SKM-1 treated with dmso at 0.1 percent for 144 hours (cell line): ENCODE measurements around the gene ZNF778.
A peak's percentile ranks its signal among the peaks of the same experiment; 100 is the strongest.

Experiments
- DNase-seq: peaks from one replicate; lab custom pipeline; 2025; ENCODE audit not compliant: unreplicated experiment; lab: John Stamatoyannopoulos, UW

ZNF778 gene

DNA sequence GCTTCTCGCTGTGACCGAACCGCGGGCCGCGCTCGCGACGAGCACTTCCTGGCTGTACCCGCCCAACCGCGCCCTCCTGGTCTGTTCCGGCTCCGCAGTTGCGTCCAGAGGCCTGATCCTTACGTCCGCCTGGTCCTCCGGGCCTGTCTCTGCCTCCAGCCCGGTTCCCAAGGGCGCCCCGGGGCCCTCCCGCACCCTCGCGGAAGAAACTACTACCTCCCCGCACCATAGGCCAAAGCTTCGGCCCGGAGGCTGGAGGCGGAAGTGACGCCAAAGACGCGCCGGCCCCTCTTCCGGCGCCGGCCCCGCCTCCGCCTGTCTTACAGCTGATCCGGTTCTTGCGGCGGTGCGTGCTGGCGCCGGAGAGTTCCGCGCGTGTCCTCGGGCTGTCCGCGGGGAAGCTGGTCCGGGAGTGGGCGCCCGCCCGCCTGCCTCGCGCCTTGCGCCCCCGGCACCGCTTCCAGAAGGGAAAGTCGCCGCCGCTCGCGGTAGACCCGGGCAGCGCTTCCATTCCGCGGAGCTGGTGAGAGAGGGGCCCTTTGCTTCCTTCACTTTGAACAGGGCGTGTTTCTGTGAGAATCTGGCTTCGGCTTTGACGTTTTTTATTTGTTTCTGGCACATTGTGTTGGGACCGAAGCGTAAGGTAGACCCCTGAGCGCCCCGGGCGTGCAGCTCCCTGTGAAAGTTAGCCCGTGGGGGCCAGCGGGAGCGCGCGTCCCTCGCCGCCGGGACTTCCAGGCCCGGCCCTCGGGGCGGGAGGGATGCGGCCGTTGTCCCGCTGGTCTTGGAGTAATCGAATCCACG, at the start of gene ZNF778:
Gene ZNF778 (plus strand): TSS at position 316 of the 804 bp plus-strand sequence. CDS start 3,425 bp downstream, outside the sequence.
- peak; percentile 66 for DNase-seq

DNA sequence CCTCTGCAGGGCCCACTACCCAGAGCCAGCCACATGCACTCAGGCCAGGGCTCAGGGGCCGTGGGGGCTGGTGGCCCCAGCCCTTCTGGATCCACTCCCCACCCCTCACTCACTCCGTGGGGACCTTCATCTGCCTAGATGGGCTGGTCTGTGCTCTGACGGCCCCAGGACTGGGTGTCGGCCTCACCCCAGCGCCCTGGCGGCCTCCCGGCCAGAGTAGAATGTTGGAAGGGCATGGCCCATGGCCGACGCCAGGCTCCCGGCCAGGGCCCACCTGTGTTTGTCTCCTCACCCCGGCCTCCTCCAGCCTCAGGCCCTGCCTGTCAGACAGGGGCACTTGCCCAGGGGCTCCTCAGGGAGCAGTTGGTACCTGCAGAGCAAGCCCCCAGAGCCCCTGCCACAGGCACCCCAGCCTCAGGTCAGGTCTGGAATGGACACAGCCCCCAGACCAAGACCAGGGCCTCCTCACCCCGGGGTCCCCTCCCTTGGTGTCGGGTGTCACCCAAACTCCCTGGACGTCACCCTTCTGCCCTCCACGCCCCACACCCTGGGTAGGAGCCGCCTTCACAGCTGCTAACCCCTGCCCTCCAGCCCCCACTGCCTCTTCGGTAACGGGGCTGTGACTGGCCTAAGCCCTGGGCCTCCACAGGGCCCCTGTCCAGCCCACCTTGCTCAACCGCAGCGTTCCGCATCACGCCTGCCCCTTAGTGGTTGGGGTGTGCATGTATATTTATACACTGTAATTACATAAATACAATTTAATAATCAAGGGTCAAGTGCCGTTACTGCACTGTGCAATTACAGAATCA, 48.9 kb upstream of the ZNF778 start:
- DNase-seq, result no peak

GRCh38 chr16:89169778-89170177, 47.7 kb upstream of the ZNF778 start:
- DNase-seq, result no peak

- no peak for DNase-seq
Observed at GRCh38 chr16:89170346-89171215, 46.9 kb upstream of the ZNF778 start.

DNA sequence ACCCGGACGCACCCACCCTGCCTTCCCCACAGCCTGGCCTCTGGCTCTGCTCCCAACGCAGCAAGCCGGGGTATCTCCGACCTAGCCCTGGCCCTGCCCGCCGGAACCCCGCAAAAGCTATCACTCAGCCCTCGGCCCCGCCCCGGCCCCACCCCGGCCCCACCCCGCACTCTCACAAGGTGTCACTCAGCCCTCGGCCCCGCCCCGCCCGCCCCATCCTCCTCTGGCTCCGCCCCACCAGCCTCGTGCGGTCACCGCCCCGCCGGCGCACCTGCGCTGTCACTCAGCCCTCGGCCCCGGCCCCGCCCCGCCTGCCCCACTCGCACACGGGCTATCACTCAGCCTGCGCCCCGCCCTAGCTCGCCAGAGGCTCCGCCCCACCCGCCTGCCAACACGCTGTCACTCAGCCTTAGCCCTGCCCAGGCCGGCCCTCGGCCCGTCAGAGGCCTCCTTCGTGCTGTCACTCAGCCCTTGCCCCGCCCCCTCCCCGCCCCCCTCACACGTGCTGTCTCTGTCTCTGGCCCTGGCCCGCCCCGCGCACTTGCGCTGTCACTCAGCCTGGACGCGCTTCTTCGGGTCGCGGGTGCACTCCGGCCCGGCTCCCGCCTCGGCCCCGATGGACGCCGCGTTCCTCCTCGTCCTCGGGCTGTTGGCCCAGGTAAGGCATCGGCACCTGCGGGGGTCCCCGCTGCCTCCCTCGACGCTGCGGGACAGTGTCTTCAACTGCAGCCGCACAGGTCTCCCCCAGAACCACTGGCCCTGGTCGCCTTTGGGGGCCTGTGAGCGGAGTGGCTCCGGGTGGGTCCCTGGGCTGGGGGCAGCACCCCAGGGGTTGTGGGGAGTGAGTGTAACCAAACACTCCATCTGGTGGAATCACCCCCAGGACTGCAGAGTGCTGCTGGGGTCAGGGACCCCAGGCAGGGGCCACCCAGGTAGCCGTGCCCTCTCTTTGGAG, 46.0 kb upstream of the ZNF778 start, which contains the start of gene CDH15:
Gene CDH15 (plus strand): TSS at position 533 of the 955 bp plus-strand sequence. CDS start 84 bp downstream, at position 617.
- peak; percentile 86 for DNase-seq

- DNase-seq, result no peak
Observed at GRCh38 chr16:89172171-89172527, 45.4 kb upstream of the ZNF778 start.

- DNase-seq, result no peak
Observed at GRCh38 chr16:89172528-89173173, 44.9 kb upstream of the ZNF778 start.

- DNase-seq, result no peak
Observed at GRCh38 chr16:89173174-89173921, 44.2 kb upstream of the ZNF778 start.

DNA sequence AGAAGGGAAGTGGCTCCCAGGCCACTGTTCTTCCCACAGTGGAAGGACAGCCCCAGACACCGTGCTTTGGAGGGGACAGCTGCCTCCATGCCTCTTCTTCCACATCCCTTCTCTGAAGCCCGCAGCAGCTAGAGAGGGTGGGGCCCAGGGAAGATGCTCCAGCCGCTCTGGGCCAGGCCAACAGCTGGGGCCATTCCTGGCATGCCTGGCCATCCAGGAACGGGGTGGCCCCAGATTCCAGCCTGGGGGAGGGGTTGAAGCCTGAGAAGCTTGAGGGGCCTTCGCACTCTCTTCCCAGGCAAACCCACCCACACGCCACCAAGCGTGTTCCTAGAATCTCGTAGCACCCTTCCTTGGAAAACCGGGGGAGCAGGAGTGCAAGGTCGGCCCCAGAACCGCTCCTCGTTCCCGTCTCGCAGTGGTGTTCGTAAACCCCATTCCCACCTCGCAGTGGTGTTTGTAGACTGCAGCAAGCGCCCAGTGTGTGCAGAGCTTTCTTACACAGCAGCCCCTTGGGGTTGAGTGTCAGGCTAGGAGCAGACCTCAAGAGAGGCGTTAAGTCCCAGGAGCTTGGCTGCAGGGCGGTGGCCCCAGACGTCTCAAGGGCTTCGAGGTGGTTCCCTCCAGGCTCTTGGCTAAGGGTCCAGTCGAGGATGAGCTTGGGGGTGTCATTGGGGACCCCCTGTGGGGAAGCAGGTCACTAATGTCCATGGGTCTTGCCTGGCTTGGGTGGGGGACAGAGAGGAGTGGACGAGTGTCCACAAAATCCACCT, 43.3 kb upstream of the ZNF778 start:
- DNase-seq, result no peak

GRCh38 chr16:89174877-89175276, 42.6 kb upstream of the ZNF778 start:
- no peak for DNase-seq

- DNase-seq, result no peak
Observed at GRCh38 chr16:89175280-89176146, 42.0 kb upstream of the ZNF778 start.

GRCh38 chr16:89176147-89176690, 41.3 kb upstream of the ZNF778 start:
- DNase-seq, result no peak

- no peak for DNase-seq
Observed at GRCh38 chr16:89176717-89177116, 40.8 kb upstream of the ZNF778 start.

DNA sequence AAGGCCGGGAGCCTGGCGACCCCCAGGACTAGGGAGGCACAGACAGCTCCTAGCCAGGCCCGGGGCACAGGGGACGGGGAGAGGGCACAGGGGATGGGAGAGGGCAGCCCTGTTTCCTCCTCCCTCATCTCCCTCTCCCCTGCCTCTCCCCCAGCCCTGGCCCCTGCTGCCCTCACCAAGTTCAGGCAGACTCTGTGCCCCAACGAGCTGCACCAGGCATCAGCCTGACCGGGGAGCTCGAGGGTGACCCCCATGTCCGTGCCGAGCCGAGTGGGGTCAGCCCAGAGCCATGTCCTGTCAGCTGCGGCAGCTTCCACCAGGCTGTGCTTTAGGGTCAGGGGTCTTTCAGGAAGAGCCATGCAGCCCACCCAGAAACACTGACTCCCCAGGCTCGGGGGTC, 40.0 kb upstream of the ZNF778 start:
- DNase-seq, result no peak

GRCh38 chr16:89178453-89179147, 38.9 kb upstream of the ZNF778 start:
- no peak for DNase-seq

DNA sequence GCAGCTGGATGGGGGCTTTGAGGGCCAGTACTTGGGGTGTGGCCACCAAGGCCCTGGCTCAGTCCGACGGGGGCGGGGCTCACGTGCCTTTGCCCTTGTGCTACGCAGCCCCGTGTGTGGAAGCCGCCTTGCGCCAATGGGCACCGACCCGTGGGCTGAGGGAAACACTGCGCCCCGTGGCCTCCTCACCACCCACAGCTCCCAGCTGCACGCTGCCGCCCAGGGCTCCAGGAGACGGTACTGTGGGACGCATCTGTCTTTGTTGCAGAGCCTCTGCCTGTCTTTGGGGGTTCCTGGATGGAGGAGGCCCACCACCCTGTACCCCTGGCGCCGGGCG, 38.4 kb upstream of the ZNF778 start:
- no peak for DNase-seq
